HTR-8/SVneo (cell line): ENCODE data around the gene MRPS6.

Source experiments
- DNase-seq: peaks from one replicate; pipeline ENCODE4 v3.0.0; 2011; ENCODE audit warnings: low spot score, mixed read lengths; ENCODE audit not compliant: insufficient read length
- FAIRE-seq: peaks from 2 replicates; lab custom pipeline; 2011; peaks lifted over from hg19 to GRCh38; lab: Jason Lieb, UNC

Gene MRPS6

GRCh38 chr21:34094949-34095348, 21.6 kb downstream of the MRPS6 start:
- DNase-seq: no peak
- FAIRE-seq: no peak

GRCh38 chr21:34097442-34097841, 24.1 kb downstream of the MRPS6 start:
- DNase-seq (no peak), FAIRE-seq (no peak)

- DNase-seq: no peak
- FAIRE-seq: no peak
Observed at GRCh38 chr21:34100337-34100736, 27.0 kb downstream of the MRPS6 start.

GRCh38 chr21:34100790-34101189, 27.4 kb downstream of the MRPS6 start:
- no peak for FAIRE-seq
- DNase-seq: no peak

- DNase-seq (no peak), FAIRE-seq (no peak)
Observed at GRCh38 chr21:34105947-34106541, 32.7 kb downstream of the MRPS6 start.

- DNase-seq: no peak
- no peak for FAIRE-seq
Observed at GRCh38 chr21:34107606-34108005, 34.2 kb downstream of the MRPS6 start.

- DNase-seq (no peak), FAIRE-seq (no peak)
Observed at GRCh38 chr21:34109075-34109474, 35.7 kb downstream of the MRPS6 start.

- no peak for FAIRE-seq
- no peak for DNase-seq
Observed at GRCh38 chr21:34110594-34111202, 37.3 kb downstream of the MRPS6 start.

- FAIRE-seq: no peak
- DNase-seq: no peak
Observed at GRCh38 chr21:34112316-34113033, 39.1 kb downstream of the MRPS6 start.

- no peak for DNase-seq
- no peak for FAIRE-seq
Observed at GRCh38 chr21:34113842-34114241, 40.5 kb downstream of the MRPS6 start.

- DNase-seq (no peak), FAIRE-seq (no peak)
Observed at GRCh38 chr21:34115160-34115559, 41.8 kb downstream of the MRPS6 start.

GRCh38 chr21:34116569-34116968, 43.2 kb downstream of the MRPS6 start:
- FAIRE-seq (no peak), DNase-seq (no peak)

- no peak for DNase-seq
- FAIRE-seq: no peak
Observed at GRCh38 chr21:34120867-34121266, 47.5 kb downstream of the MRPS6 start.

- DNase-seq (no peak), FAIRE-seq (no peak)
Observed at GRCh38 chr21:34122047-34122446, 48.7 kb downstream of the MRPS6 start.

GRCh38 chr21:34123609-34124008, 50.2 kb downstream of the MRPS6 start:
- no peak for DNase-seq
- FAIRE-seq: no peak

- DNase-seq (no peak), FAIRE-seq (no peak)
Observed at GRCh38 chr21:34126269-34126668, 52.9 kb downstream of the MRPS6 start.

- DNase-seq: no peak
- FAIRE-seq: no peak
Observed at GRCh38 chr21:34126691-34127090, 53.3 kb downstream of the MRPS6 start.

- FAIRE-seq (no peak), DNase-seq (no peak)
Observed at GRCh38 chr21:34128124-34128523, 54.7 kb downstream of the MRPS6 start.

- no peak for DNase-seq
- FAIRE-seq: no peak
Observed at GRCh38 chr21:34128674-34129038, 55.3 kb downstream of the MRPS6 start.

- FAIRE-seq (no peak), DNase-seq (peak; percentile 51)
Observed at GRCh38 chr21:34129039-34129891, 55.9 kb downstream of the MRPS6 start.
